ENCODE measurements around the gene MYO1A. TPM values are rescaled to one million over a fixed set of nuclear protein-coding genes. Genes with fewer than 3 reads are reported as not detected.

The MYO1A gene
- total RNA-seq, 4 donors from 2014 or later = 0.38 to 0.48 TPM; not detected in 2

DNA sequence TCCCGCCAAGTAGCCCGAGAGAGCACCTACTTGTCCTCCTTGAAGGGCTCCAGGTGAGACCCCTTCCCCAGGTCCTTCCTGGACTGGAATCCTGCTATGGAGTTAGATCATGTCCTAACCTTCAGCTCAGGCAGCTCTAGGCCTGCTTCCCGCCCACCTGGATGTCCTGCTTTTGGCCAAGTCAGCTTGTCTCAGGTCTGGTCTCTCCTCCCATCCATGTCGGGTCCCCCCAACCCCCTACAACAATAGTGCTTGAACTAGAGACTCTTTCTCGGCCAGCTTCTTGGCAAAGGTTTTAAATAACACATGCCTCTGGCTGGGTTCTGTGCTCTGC, 42.6 kb upstream of the MYO1A start:
- Histone ChIP-seq H3K4me1 (peaks cover 54 to 89% (median 66%) of the 10 kb centered on the region in 3 donors), H3K27me3 (no peaks in the 10 kb centered on the region), H3K27ac (peak overlapping the region in 3 of 4 donors; percentile 97 to 100 (median 98)), H3K9me3 (no peaks in the 10 kb centered on the region), H3K36me3 (peaks cover 15 to 62% (median 28%) of the 10 kb centered on the region in 3 donors), H3K4me3 (peak overlapping the region in 1 of 4 donors; percentile 1)
- 55 to 57% methylated on average over 4 to 5 of the region's 5 CpGs for WGBS, 2 donors
- TF ChIP-seq POLR2A (IDR thresholded peaks at IDR 0.05) = no peak
- TF ChIP-seq, protein P1, sequence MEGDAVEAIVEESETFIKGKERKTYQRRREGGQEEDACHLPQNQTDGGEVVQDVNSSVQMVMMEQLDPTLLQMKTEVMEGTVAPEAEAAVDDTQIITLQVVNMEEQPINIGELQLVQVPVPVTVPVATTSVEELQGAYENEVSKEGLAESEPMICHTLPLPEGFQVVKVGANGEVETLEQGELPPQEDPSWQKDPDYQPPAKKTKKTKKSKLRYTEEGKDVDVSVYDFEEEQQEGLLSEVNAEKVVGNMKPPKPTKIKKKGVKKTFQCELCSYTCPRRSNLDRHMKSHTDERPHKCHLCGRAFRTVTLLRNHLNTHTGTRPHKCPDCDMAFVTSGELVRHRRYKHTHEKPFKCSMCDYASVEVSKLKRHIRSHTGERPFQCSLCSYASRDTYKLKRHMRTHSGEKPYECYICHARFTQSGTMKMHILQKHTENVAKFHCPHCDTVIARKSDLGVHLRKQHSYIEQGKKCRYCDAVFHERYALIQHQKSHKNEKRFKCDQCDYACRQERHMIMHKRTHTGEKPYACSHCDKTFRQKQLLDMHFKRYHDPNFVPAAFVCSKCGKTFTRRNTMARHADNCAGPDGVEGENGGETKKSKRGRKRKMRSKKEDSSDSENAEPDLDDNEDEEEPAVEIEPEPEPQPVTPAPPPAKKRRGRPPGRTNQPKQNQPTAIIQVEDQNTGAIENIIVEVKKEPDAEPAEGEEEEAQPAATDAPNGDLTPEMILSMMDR (IDR thresholded peaks at IDR 0.05) = no peak
- DNase-seq = no peak
- intact Hi-C loops (cut with DNase I) = no loop called here

DNA sequence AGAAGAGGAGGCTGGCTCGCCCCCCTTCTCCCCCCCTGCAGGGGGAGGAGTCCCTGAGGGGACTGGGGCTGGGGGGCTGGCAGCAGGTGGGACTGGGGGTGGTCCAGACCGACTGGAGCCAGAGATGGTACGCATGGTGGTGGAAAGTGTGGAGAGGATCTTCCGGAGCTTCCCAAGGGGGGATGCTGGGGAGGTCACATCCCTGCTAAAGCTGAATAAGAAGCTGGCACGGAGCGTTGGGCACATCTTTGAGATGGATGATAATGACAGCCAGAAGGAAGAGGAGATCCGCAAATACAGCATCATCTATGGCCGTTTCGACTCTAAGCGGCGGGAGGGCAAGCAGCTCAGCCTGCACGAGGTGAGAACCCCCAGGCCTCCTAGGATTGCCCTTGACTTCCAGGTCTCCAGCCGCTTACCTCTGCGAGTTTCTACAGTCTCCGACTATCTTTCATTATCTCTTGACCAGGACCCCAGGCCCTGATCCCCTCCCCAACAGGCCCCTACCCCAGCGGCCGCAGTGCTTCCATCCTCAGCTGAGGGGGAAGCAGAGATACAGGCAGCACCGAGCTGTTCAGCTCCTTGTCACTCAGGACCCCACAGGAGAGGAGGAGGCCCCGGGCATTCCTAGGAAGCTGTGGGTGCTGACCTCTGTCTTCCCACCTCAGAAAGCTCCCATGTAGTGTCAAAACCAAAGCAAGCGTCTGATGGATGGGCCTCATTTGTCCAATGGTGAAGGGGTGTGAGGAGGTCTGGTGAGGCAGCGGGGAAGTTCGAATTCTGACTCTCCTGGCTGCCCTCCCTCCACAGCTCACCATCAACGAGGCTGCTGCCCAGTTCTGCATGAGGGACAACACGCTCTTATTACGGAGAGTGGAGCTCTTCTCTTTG, 42.0 kb upstream of the MYO1A start:
- peak overlapping the region; percentile 88 to 100 (median 98) for H3K27ac ChIP-seq
- peak overlapping the region in 2 of 4 donors; percentile 85 to 93 for H3K4me3 ChIP-seq
- H3K4me1 ChIP-seq = peaks cover 54 to 89% (median 65%) of the 10 kb centered on the region in 3 donors
- 70 to 76% methylated on average over 13 to 20 of the region's 25 CpGs for WGBS, 2 donors
- H3K9me3 ChIP-seq = no peaks in the 10 kb centered on the region
- H3K27me3 ChIP-seq = no peaks in the 10 kb centered on the region
- TF ChIP-seq, protein P1 (IDR thresholded peaks at IDR 0.05) = no peak
- no peak for TF ChIP-seq POLR2A (IDR thresholded peaks at IDR 0.05)
- peaks cover 9 to 56% (median 26%) of the 10 kb centered on the region in 3 donors for H3K36me3 ChIP-seq
- DNase-seq = no peak
- intact Hi-C loops (cut with DNase I) = no loop called here

DNA sequence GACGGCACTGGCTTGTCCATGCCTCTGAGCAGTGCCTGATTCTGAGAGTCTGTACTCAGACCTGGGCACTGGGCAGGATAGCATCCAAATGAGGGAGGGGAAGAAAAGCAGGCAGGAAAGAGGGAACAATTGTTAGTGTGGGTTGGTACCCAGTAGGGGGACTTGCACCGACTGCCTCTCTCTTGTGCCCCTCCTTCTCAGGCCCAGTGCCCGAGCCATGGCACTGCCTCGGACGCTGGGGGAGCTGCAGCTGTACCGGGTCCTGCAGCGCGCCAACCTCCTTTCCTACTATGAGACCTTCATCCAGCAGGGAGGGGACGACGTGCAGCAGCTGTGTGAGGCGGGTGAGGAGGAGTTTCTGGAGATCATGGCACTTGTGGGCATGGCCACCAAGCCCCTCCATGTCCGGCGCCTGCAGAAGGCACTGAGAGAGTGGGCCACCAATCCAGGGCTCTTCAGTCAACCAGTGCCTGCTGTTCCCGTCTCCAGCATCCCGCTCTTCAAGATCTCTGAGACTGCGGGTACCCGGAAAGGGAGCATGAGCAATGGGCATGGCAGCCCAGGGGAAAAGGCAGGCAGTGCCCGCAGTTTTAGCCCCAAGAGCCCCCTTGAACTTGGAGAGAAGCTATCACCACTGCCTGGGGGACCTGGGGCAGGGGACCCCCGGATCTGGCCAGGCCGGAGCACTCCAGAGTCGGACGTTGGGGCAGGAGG, 41.2 kb upstream of the MYO1A start:
- H3K9me3 ChIP-seq = no peaks in the 10 kb centered on the region
- intact Hi-C loops (cut with DNase I) = no loop called here
- H3K4me3 ChIP-seq = peak overlapping the region; percentile 85 to 93 (median 86)
- DNase-seq = no peak
- no peaks in the 10 kb centered on the region for H3K27me3 ChIP-seq
- H3K4me1 ChIP-seq = peaks cover 54 to 89% (median 61%) of the 10 kb centered on the region in 3 donors
- TF ChIP-seq POLR2A (IDR thresholded peaks at IDR 0.05) = no peak
- TF ChIP-seq, protein P1 (IDR thresholded peaks at IDR 0.05) = peak in 1 of 6 experiments; percentile 5
- H3K36me3 ChIP-seq = peaks cover 3 to 48% (median 23%) of the 10 kb centered on the region in 3 donors
- WGBS, 2 donors = 34 to 63% methylated on average over 8 to 13 of the region's 22 CpGs
- H3K27ac ChIP-seq = peak overlapping the region; percentile 88 to 100 (median 98)

DNA sequence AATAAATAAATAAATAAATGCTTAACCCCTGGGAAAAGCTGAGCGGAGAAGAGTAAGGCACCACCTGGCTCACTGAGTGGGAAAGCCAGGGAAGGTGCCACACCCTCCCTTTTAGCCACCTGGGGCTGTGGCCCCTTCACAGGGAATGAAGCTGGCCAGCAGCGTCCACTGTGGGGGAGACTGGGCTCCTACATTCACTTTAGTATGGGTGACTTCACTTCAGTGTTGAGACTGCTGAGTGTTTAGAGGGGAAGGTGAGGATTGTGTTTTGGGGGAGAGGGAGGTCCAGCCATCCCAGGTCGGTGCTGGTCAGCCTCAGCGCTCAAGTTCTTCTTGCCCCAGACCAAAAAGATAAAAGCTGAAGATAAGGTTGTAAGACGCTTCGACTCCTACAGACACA, 40.6 kb upstream of the MYO1A start:
- H3K4me3 ChIP-seq = peak overlapping the region; percentile 85 to 93 (median 86)
- WGBS, 2 donors = 34 to 37% methylated on average over 3 to 6 of the region's 6 CpGs
- DNase-seq = no peak
- intact Hi-C loops (cut with DNase I) = no loop called here
- TF ChIP-seq, protein P1 (IDR thresholded peaks at IDR 0.05) = no peak
- TF ChIP-seq POLR2A (IDR thresholded peaks at IDR 0.05) = no peak
- H3K27me3 ChIP-seq = no peaks in the 10 kb centered on the region
- H3K27ac ChIP-seq = peak overlapping the region; percentile 88 to 100 (median 98)
- H3K4me1 ChIP-seq = peaks cover 58 to 89% (median 59%) of the 10 kb centered on the region in 3 donors
- H3K36me3 ChIP-seq = peaks cover 3 to 42% (median 20%) of the 10 kb centered on the region in 3 donors
- H3K9me3 ChIP-seq = no peaks in the 10 kb centered on the region
